GM19239 (cell line): Measurements from ENCODE around the gene SUSD6.
"Not testable (repeated sequence)": the region's sequence is repeated elsewhere in the genome, so short reads cannot be mapped to it uniquely, and the experiment has no call there.

Source experiments
- DNase-seq: peaks from one replicate; pipeline ENCODE4 v3.0.0; 2011; ENCODE audit warnings: low spot score; ENCODE audit not compliant: insufficient read length
- FAIRE-seq: peaks from 2 replicates; lab custom pipeline; 2011; peaks lifted over from hg19 to GRCh38; lab: Jason Lieb, UNC

Gene SUSD6

DNA sequence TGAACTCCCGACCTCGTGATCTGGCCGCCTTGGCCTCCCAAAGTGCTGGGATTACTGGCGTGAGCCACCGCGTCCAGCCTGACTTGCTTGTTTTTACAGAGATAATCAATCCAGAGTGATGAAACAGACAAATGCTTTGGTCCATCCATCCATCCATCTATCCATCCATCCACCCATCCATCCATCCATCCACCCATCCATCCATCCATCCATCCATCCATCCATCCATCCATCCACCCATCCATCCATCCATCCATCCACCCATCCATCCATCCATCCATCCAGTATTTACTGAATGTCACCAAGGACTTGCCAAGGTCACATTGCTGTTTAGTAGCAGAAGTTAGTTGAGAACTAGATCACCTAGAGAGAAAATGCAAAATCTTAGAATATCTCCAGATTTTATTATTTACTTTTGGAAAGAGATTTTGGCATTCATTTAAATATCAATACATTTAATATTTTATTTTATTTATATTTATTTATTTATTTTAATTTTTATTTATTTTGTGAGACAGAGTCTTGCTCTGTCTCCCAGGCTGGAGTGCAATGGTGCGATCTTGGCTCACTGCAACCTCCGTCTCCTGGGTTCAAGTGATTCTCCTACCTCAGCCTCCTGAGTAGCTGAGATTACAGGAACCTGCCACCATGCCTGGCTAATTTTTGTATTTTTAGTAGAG is 120.7 kb downstream of the SUSD6 start:
- DNase-seq, FAIRE-seq: not testable (repeated sequence)

DNA sequence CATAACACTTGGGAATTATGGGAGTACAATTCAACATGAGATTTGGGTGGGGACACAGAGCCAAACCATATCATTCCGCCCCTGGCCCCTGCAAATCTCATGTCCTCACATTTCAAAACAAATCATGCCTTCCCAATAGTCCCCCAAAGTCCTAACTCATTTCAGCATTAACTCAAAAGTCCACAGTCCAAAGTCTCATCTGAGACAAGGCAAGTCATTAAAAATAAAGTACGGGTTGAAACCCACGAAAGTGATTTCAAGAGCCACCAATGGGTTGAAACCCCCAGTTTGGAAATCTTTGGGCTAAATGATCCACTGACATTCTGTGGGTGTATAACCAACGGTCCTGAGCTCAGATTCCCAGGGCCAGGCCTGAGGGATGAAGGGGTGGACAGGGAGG is 125.0 kb downstream of the SUSD6 start:
- not testable (repeated sequence) for FAIRE-seq, DNase-seq

DNA sequence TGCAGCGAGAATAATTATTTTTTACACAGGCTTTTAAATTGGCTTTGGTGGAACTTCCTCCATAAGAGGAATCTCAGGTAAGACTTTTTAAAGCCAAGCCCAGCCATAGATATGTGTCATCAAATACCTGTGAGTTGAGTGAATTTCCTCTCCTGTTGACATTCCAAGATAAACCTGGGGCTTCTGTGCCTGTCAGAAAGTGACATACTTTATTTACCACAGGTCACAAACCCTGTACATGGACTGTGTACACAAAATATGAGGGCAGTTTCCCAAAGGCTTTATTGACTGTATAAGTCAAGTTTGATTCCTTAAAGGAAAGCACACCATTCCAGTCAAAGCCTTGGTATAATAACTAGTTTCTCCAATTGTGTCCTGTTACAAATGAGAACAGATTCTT is 129.7 kb downstream of the SUSD6 start:
- DNase-seq, result no peak
- FAIRE-seq, result no peak

DNA sequence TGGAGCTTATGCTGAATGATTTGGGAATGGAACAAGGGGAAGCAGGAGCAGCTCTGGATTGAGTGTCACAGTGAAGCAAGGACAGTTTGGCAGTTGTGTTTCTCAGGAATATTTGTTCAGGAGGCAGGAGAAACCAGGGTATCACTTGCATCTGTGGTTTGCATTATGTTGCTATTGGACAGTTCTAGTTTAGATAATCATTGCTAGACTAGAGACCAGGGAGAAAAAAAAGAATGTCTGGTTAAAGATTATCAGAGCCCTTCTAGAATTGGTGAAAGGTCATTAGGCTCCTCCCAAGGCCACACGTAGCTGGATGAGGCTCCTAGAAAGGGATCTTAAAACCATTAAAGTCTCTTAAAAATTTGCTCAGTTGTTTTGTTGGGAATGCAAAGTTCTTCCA is 138.6 kb downstream of the SUSD6 start:
- peak; percentile 82 for FAIRE-seq
- no peak for DNase-seq

DNA sequence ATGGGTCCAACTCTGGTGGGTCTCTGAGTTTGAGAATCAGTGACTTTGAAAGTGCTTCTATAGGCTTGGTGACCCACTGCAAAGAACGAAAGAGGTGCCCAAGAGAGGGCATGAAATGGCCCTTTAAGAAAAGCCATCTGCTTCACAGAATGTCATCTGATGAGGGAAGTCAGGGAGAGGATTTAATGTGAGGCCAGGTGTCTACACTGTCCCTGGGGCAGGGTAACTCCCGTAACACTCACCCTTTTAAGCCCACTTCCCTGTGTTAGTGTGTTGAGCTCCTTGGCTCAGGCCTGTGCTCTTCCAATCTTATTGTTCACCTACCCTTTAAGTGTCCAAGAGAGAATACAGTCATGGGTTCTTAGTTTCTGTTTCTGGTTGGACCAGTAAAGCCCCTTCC is 139.1 kb downstream of the SUSD6 start:
- no peak for DNase-seq
- FAIRE-seq, result no peak

DNA sequence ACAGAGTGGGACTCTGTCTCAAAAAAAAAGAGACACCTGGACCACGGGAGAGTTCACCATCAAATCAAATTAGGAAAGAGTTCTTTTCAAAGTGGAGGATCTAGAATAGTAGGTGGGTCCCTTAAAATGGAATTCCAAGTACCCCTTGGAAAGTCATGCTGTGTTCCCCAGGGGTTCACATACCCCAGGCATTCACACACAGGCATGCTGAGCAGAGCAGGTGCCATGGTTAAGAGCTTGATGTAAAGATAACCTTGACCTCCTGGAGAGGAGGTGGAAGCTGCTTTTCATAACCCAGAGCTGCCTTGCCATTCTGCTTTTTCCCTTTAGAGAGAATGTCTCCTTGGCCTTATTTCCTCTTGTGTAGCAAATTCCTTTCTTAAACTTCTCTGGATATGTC is 141.4 kb downstream of the SUSD6 start:
- DNase-seq, result no peak
- FAIRE-seq, result no peak

DNA sequence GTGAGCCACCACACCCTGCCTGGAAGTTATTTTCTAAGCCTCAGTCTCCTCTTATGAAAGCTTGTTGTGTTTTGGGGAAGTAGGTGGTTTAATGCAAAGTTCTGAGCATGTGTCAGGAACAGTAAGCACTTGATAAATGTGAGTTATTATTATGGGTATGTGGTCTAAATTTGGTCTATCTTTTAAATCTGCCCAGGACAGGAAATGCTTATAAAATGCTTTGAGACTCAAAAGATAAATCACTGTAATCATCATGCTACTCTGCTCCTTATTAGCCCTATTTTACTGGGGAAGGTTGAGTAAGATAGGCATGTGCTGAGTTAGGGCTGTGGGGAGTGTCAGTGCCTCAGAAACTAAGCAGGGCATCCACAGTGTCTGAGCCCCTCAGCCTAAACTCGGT is 142.5 kb downstream of the SUSD6 start:
- FAIRE-seq, result no peak

DNA sequence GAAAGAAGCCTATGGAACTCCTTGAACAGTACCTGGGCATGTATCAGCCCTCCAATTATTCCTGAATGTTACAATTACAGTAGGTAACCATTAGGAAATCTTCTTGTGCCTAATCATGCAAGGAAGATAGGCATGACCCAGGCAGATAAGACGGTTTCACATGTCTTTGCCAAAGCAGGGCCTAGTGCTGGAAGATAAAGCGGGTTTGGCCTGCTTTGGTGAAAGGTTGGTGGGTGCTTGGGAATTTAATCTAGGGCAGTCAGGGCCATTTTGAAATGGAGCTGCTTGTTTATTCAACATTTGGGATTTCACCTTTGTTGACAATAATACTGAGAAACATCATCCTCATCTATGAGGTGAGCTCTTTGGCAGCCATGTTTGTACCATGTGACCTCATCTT is 143.1 kb downstream of the SUSD6 start:
- DNase-seq (no peak), FAIRE-seq (peak; percentile 18)

More for the DNA sequence above, 142.5 kb downstream of the SUSD6 start:
- DNase-seq, result no peak

DNA sequence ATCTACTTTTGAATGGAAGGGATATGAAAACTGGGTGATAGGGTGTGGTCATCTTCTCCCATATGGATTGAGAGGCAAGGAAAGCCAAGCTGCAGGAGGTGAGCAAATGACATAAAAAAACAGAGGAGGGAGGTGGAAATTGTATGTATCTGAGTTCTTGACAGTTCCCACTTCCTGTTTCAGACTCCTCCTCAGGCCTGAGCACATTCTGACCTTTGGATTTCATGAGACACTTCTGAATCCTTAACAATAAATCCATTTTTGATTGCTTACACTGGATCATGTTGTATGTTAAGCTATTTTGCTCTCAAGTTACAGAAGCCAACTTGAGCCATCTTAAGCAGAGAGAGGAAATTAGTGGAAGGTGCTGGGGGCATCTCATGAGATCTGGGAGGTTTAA is 143.9 kb downstream of the SUSD6 start:
- DNase-seq (no peak), FAIRE-seq (no peak)

DNA sequence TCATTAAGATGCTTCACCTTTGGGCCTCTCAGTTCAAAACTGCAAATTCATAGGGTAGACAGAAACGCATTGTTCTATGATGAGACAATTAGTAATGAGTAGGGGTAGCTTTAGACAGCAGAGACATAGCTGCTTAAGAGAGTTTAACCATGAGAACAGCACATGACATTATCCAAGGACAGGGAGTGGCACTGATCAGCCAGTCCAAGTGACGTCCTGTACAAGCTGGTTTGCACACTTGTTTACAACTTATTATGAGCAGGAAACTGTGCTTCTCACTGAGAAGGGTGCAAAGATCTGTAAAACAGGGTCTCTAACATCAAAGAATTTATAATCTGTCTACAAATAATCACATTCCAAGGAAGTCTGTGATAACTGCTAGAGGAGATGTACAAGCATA is 144.4 kb downstream of the SUSD6 start:
- DNase-seq, result no peak
- FAIRE-seq, result peak; percentile 28

DNA sequence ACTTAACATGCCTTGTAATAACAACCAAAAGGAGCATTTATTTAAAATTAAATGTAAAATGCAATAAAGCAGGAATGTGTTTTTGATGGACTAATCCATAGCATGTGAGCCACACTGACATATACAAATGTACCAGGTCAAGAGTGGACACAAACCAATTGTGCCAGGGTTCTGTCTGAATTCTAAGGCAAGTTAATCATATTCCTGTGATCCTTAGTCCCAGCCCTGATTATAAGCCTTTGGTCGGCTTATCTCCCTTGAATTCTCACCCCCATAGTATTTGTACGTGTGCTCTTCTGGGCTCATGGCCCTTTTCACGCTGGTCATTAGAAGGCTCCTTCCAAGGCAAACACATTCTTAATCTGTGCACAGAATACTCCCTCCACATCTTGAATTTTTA is 144.9 kb downstream of the SUSD6 start:
- FAIRE-seq (no peak), DNase-seq (no peak)

DNA sequence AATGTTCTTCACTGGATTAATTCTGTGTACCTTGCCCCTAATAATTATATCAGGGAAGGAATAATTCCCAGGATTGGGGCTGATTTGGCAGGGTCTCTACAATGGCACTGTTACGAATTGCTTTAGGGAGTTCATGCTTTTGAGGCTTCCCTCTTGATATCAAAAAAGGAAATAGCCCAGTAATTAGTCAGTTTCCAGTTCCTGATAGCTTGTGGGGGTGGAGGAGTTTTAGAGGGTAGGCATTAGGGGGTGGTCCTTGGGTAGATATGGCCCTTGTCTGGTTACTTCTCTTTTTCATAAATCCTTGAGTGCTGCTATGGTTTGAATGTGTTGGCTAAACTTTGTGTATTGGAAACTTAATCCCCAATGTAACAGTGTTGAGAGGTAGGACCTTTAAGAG is 149.4 kb downstream of the SUSD6 start:
- DNase-seq (no peak), FAIRE-seq (no peak)

DNA sequence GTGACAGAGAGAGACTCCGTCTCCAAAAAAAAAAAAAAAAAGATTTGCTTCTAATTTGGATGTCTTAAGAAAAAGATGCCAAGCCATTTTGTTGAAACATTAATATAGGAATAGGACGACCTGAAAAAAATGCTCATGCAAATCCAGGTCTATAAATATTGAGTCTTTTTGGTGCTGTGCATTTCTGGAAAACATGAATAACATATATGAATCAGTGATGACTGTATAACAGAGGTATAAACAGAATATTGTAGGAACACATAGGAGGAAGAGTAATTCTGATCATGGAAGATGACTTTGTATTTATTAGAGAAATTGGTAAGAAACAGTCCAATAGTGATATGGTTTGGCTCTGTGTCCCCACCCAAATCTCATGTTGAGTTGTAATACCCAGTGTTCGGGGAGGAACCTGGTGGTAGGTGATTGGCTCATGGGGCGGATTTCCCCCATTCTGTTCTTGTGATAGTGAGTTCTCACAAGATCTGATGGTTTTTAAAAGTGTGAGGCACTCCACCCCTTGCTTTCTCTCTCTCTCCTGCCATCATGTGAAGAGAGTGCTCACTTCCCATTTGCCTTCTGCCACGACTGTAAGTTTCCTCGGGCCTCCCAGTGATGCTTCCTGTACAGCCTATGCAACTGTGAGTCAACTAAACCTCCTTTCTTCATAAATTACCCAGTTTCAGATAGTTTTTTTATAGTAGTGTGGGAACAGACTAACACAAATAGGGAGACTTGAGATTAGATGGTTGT is 152.5 kb downstream of the SUSD6 start:
- FAIRE-seq (no peak), DNase-seq (no peak)
